Body of pancreas (tissue), 4 donors: ENCODE data around the gene PCCA. TPM values are rescaled to one million over a fixed set of nuclear protein-coding genes. Genes with fewer than 3 reads are reported as not detected.

Source experiments
- ATAC-seq: fragments of 150-250 bp; one replicate; pipeline ENCODE4 v1.9.1; 2016
- DNase-seq, 4 donors: peaks; one replicate each; pipeline ENCODE4 v3.0.0-alpha.2; 2019
- H3K27ac ChIP-seq, 4 donors: fragments of 200-600 bp; sonication (generic); 1 replicate in 3 of 4; 2 replicates in 1 of 4; pipeline versions ENCODE4 v1.5.1 to v1.6.1; 2016 to 2019; ENCODE audit warnings: mild to moderate bottlenecking in 1 of 4, mixed read lengths in 1 of 4, moderate library complexity in 1 of 4
- H3K27me3 ChIP-seq, 2 donors: fragments of 200-600 bp; sonication (generic); one replicate each; pipeline ENCODE4 v1.6.0; 2016; ENCODE audit warnings: mild to moderate bottlenecking in 1 of 2
- H3K36me3 ChIP-seq, 2 donors: fragments of 200-600 bp; sonication (generic); replicated peaks in 1 of 2; 2 replicates each; pipeline ENCODE4 v1.5.1; 2016; ENCODE audit warnings: low read depth in 2 of 2; ENCODE audit not compliant: insufficient read depth in 1 of 2
- H3K4me1 ChIP-seq: fragments of 200-600 bp; sonication (generic); one replicate; pipeline ENCODE4 v1.6.0; 2016
- H3K4me3 ChIP-seq, 2 donors: fragments of 200-600 bp; sonication (generic); 1 replicate in 1 of 2; 2 replicates in 1 of 2; pipeline ENCODE4 v1.5.1; 2016 to 2019
- H3K9me3 ChIP-seq, 3 donors: fragments of 200-600 bp; sonication (generic); 1 replicate in 2 of 3; 2 replicates in 1 of 3; pipeline ENCODE4 v1.5.1; 2016
- POLR2A ChIP-seq, 3 donors: fragments of 450-650 bp; IDR thresholded peaks; one replicate each; pipeline ENCODE4 v1.6.1; 2016; ENCODE audit warnings: antibody characterized with exemption in 3 of 3, mild to moderate bottlenecking in 2 of 3
- WGBS, 2 donors: methylation state at CpG; one replicate each; pipeline ENCODE4 v1.1.5; 2017; 5-methylcytosine and 5-hydroxymethylcytosine counted together
- intact Hi-C: fragments of 100-400 bp; cut with DNase I; formaldehyde crosslinking; loops from one replicate; pipeline ENCODE4 v1.15.1; 2023
- total RNA-seq, 2 donors: library from RNA; depleted of rRNA; stranded (reverse); fragments of >200 nt; gene quantifications; one replicate each; pipeline ENCODE4 v1.1.0, GENCODE V29; 2016
- TF ChIP-seq, protein P1 (sequence below), 7 experiments: fragments of 450-650 bp in 4 of 7; fragments of 200-600 bp in 3 of 7; sonication (generic) in 3 of 7; IDR thresholded peaks; one replicate each; pipeline ENCODE4 v1.5.1; 2016 to 2019; ENCODE audit warnings: antibody characterized with exemption in 7 of 7

Gene PCCA
- total RNA-seq, 2 donors from 2014 or later = 45.2 to 46.2 TPM

DNA sequence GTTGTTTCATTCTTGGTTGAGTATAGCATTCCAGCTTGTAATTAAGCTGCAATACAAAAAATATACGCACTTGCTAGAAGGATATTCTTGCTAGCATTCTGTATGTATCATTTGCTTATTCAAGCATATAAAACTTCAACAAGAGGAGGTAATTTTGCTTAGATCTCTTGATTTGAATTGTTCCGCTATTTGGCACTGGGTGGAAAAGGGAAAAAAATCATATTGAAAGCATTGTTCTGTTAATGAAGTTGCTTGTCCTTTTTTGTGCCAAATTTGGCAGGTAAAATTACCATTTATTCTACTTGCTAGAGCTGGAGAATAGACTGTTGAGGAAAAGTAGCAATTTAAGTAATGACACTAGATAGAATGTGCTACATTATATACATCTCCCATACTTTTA lies 309.5 kb downstream of the PCCA start:
- ATAC-seq = no peak
- no peak for TF ChIP-seq POLR2A (IDR thresholded peaks at IDR 0.05)
- TF ChIP-seq, protein P1, sequence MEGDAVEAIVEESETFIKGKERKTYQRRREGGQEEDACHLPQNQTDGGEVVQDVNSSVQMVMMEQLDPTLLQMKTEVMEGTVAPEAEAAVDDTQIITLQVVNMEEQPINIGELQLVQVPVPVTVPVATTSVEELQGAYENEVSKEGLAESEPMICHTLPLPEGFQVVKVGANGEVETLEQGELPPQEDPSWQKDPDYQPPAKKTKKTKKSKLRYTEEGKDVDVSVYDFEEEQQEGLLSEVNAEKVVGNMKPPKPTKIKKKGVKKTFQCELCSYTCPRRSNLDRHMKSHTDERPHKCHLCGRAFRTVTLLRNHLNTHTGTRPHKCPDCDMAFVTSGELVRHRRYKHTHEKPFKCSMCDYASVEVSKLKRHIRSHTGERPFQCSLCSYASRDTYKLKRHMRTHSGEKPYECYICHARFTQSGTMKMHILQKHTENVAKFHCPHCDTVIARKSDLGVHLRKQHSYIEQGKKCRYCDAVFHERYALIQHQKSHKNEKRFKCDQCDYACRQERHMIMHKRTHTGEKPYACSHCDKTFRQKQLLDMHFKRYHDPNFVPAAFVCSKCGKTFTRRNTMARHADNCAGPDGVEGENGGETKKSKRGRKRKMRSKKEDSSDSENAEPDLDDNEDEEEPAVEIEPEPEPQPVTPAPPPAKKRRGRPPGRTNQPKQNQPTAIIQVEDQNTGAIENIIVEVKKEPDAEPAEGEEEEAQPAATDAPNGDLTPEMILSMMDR (IDR thresholded peaks at IDR 0.05) = no peak
- no peaks in the 10 kb centered on the region for H3K27me3 ChIP-seq
- WGBS, 2 donors = 68 to 96% methylated on average over 2 of the region's 2 CpGs
- DNase-seq = no peak
- H3K4me3 ChIP-seq = no peak overlapping the region
- no peak overlapping the region for H3K27ac ChIP-seq
- peaks cover 0 to 2% of the 10 kb centered on the region in 2 donors for H3K36me3 ChIP-seq
- peaks cover 3% of the 10 kb centered on the region for H3K4me1 ChIP-seq
- intact Hi-C loops = no loop called here
- no peaks in the 10 kb centered on the region for H3K9me3 ChIP-seq

DNA sequence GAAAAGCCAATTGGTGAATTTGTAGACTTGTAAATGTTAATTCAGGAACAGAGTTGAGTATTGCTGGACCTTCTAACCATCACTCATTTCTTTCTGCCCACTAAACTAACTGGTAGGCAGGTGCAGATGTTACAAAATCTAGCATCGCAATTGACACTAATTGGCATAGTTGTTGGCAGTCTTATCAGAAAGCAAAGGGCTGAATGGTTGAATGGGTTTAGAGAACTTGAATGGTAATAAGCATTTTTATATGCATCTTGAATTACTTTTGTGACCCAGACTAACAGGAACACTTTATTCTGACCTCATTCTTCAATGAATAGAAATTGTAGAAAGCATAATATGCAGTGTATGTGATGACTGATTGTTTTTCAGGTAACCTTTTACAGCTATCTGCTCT lies 310.6 kb downstream of the PCCA start:
- TF ChIP-seq POLR2A (IDR thresholded peaks at IDR 0.05) = no peak
- TF ChIP-seq, protein P1 (IDR thresholded peaks at IDR 0.05) = no peak
- Histone ChIP-seq H3K9me3 (no peaks in the 10 kb centered on the region), H3K27ac (no peak overlapping the region), H3K27me3 (no peaks in the 10 kb centered on the region), H3K36me3 (peaks cover 0 to 7% of the 10 kb centered on the region in 2 donors), H3K4me1 (peaks cover 3% of the 10 kb centered on the region), H3K4me3 (no peak overlapping the region)
- DNase-seq = no peak
- no peak for ATAC-seq
- intact Hi-C loops = no loop called here
- WGBS, 2 donors = 88 to 100% methylated on average over 1 of the region's 1 CpG

DNA sequence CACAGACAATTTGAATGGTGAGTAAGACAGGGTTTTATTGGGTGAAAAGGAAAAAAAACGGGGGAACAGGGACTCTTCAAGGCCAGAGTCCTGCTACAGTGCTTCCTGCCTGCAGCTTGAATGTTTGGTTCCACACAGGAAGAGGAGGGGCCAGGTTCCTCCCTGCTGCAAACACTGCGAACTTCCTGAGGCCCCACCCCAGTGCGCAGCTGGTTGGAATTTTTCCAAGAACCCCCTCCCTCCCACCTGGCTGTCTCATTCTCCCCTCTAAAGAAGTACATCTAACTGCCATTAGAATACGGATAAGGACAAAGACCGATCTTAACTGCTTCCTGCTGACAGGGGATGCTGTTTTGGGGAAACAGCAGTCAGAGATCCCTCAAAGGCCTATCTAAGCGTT lies 314.8 kb downstream of the PCCA start:
- DNase-seq (no peak), ATAC-seq (no peak)
- H3K9me3 ChIP-seq = peaks cover 0 to 20% (median 6%) of the 10 kb centered on the region in 3 donors
- H3K27ac ChIP-seq = no peak overlapping the region
- H3K4me1 ChIP-seq = no peaks in the 10 kb centered on the region
- H3K4me3 ChIP-seq = no peak overlapping the region
- H3K27me3 ChIP-seq = no peaks in the 10 kb centered on the region
- peaks cover 0 to 7% of the 10 kb centered on the region in 2 donors for H3K36me3 ChIP-seq
- WGBS, 2 donors = 88 to 96% methylated on average over 6 of the region's 6 CpGs
- TF ChIP-seq, protein P1 (IDR thresholded peaks at IDR 0.05) = no peak
- no peak for TF ChIP-seq POLR2A (IDR thresholded peaks at IDR 0.05)
- intact Hi-C loops = no loop called here

DNA sequence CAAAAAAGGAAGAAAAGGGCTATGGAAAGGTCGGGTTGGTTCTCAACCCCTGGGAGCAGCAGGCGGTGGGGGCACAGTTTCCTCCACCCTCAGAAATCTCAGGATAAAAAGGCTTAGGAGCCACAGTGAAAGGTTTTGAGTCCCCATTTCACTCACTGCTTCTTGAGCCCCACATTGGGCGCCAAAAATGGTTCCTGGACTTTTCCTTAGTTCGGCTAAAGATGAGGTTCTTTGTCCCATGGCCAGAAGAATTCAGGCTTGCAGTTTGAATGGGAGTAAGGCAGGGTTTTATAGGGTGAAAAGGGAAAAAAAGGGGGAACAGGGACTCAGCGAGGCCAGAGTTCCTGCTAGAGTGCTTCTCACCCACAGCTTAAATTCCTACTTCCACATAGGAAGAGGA lies 320.2 kb downstream of the PCCA start:
- Histone ChIP-seq H3K9me3 (peaks cover 0 to 48% (median 6%) of the 10 kb centered on the region in 3 donors), H3K36me3 (no peaks in the 10 kb centered on the region), H3K4me3 (no peak overlapping the region), H3K27me3 (no peaks in the 10 kb centered on the region), H3K27ac (no peak overlapping the region), H3K4me1 (no peaks in the 10 kb centered on the region)
- intact Hi-C loops = no loop called here
- no peak for TF ChIP-seq POLR2A (IDR thresholded peaks at IDR 0.05)
- TF ChIP-seq, protein P1 (IDR thresholded peaks at IDR 0.05) = no peak
- WGBS, 2 donors = 94 to 97% methylated on average over 5 of the region's 5 CpGs
- ATAC-seq = no peak
- no peak for DNase-seq

DNA sequence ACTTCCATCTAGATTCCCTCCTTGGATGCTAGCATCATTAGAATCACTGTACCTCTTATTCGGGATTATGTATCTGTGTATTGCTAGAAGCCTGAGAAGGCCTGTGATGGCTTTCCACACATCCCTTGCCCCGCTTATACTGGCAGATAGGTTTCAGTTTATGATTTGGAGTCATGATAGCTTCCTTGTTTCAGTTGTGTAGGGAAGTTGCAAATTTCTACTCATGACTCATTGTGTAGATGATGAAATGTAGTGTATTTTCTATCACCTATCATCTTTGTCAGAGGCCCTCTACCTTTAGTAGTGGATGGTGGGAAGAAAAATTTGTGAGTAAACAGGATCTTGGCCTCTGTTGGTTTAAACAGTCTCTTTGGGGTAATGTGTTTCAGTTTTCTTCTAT lies 334.5 kb downstream of the PCCA start:
- H3K36me3 ChIP-seq = no peaks in the 10 kb centered on the region
- H3K4me3 ChIP-seq = no peak overlapping the region
- H3K9me3 ChIP-seq = no peaks in the 10 kb centered on the region
- WGBS, 2 donors = 94 to 100% methylated on average over 2 of the region's 2 CpGs
- H3K27ac ChIP-seq = no peak overlapping the region
- ATAC-seq (no peak), DNase-seq (no peak)
- intact Hi-C loops = no loop called here
- no peaks in the 10 kb centered on the region for H3K4me1 ChIP-seq
- H3K27me3 ChIP-seq = no peaks in the 10 kb centered on the region
- TF ChIP-seq, protein P1 (IDR thresholded peaks at IDR 0.05) = no peak
- no peak for TF ChIP-seq POLR2A (IDR thresholded peaks at IDR 0.05)
